ENCODE data around the gene ABCA6.

DNA sequence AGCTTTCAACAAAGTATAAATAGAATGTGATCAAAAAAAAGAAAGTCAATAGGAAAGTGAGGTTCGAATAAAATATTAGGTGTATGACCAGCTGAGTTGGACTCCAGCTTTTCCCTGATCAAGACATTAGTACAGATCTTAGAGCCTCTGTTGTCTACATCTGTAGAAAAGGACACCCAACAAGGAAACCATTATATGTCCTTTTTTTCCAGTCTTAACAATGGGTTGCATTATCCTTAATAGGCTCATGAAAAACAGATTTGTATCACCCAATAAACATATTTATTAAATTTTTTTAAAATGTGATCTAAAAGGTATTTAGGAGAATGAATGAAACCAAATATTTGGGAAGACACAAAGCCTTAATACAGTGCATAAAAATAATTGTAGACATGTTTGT lies 18.1 kb downstream of the ABCA6 start:
- TF ChIP-seq HOXA7 (CRISPR knock-in tag; IDR thresholded peaks at IDR 0.05) (no peak), EP300 (IDR thresholded peaks at IDR 0.05) (no peak), EHMT2 (IDR thresholded peaks at IDR 0.05; ENCODE audit: low read depth) (no peak), CTCF (IDR thresholded peaks at IDR 0.05) (no peak), POLR2A (IDR thresholded peaks at IDR 0.05; ENCODE audit: low read length) (no peak), MAX (IDR thresholded peaks at IDR 0.05) (no peak), MAFK (IDR thresholded peaks at IDR 0.05; ENCODE audit: partially characterized antibody) (no peak), REST (IDR thresholded peaks at IDR 0.05) (no peak)
